ENCODE data around the gene ST3GAL3. TPM values are rescaled to one million over a fixed set of nuclear protein-coding genes. Genes with fewer than 3 reads are reported as not detected.

ST3GAL3 gene
- total RNA-seq, 1 experiment from 2014 or later, result 20.0 TPM

- no peak for TF ChIP-seq CTCF (IDR thresholded peaks at IDR 0.05; ENCODE audit: unreplicated experiment)
- intact Hi-C loops (cut with micrococcal nuclease; ENCODE audit: unreplicated experiment), result no loop called here
- Mint-ChIP-seq H3K9me3 (ENCODE audit: low read depth, unreplicated experiment) (no peaks in the 10 kb centered on the region), H3K27ac (ENCODE audit: unreplicated experiment) (no peak overlapping the region), H3K4me3 (ENCODE audit: low read depth, unreplicated experiment) (no peak overlapping the region), H3K36me3 (ENCODE audit: insufficient read depth, unreplicated experiment) (no peaks in the 10 kb centered on the region), H3K4me1 (ENCODE audit: low read depth, unreplicated experiment) (peaks cover 8% of the 10 kb centered on the region), H3K27me3 (ENCODE audit: unreplicated experiment) (no peaks in the 10 kb centered on the region)
- DNase-seq, result no peak
- CTCF ChIA-PET, result no interaction called here
- no TSS peak for BruUV-seq (replicated peaks)
Observed at GRCh38 chr1:43864111-43865045, 157.0 kb downstream of the ST3GAL3 start.

- Mint-ChIP-seq H3K4me3 (ENCODE audit: low read depth, unreplicated experiment) (no peak overlapping the region), H3K27ac (ENCODE audit: unreplicated experiment) (no peak overlapping the region), H3K9me3 (ENCODE audit: low read depth, unreplicated experiment) (no peaks in the 10 kb centered on the region), H3K36me3 (ENCODE audit: insufficient read depth, unreplicated experiment) (no peaks in the 10 kb centered on the region), H3K4me1 (ENCODE audit: low read depth, unreplicated experiment) (peaks cover 4% of the 10 kb centered on the region), H3K27me3 (ENCODE audit: unreplicated experiment) (no peaks in the 10 kb centered on the region)
- intact Hi-C loops (cut with micrococcal nuclease; ENCODE audit: unreplicated experiment), result no loop called here
- DNase-seq, result no peak
- CTCF ChIA-PET, result interaction anchor here (0.6 kb wide), 1 partner anchor 152 kb away, joined by 7 read pairs; no protein-coding TSS in a partner anchor
- BruUV-seq (replicated peaks), result no TSS peak
- TF ChIP-seq CTCF (IDR thresholded peaks at IDR 0.05; ENCODE audit: unreplicated experiment), result no peak
Observed at GRCh38 chr1:43866201-43866600, 158.9 kb downstream of the ST3GAL3 start.

GRCh38 chr1:43867976-43868740, 160.8 kb downstream of the ST3GAL3 start:
- no peaks in the 10 kb centered on the region for H3K4me1 Mint-ChIP-seq (ENCODE audit: low read depth, unreplicated experiment)
- TF ChIP-seq CTCF (IDR thresholded peaks at IDR 0.05; ENCODE audit: unreplicated experiment), result no peak
- no peak overlapping the region for H3K4me3 Mint-ChIP-seq (ENCODE audit: low read depth, unreplicated experiment)
- no peak overlapping the region for H3K27ac Mint-ChIP-seq (ENCODE audit: unreplicated experiment)
- no peaks in the 10 kb centered on the region for H3K27me3 Mint-ChIP-seq (ENCODE audit: unreplicated experiment)
- no TSS peak for BruUV-seq (replicated peaks)
- no peaks in the 10 kb centered on the region for H3K36me3 Mint-ChIP-seq (ENCODE audit: insufficient read depth, unreplicated experiment)
- intact Hi-C loops (cut with micrococcal nuclease; ENCODE audit: unreplicated experiment), result no loop called here
- CTCF ChIA-PET, result no interaction called here
- no peaks in the 10 kb centered on the region for H3K9me3 Mint-ChIP-seq (ENCODE audit: low read depth, unreplicated experiment)
- no peak for DNase-seq

- Mint-ChIP-seq H3K4me1 (ENCODE audit: low read depth, unreplicated experiment) (no peaks in the 10 kb centered on the region), H3K27me3 (ENCODE audit: unreplicated experiment) (no peaks in the 10 kb centered on the region), H3K9me3 (ENCODE audit: low read depth, unreplicated experiment) (no peaks in the 10 kb centered on the region), H3K27ac (ENCODE audit: unreplicated experiment) (no peak overlapping the region), H3K36me3 (ENCODE audit: insufficient read depth, unreplicated experiment) (no peaks in the 10 kb centered on the region), H3K4me3 (ENCODE audit: low read depth, unreplicated experiment) (no peak overlapping the region)
- BruUV-seq (replicated peaks), result no TSS peak
- CTCF ChIA-PET, result no interaction called here
- DNase-seq, result no peak
- intact Hi-C loops (cut with micrococcal nuclease; ENCODE audit: unreplicated experiment), result no loop called here
- TF ChIP-seq CTCF (IDR thresholded peaks at IDR 0.05; ENCODE audit: unreplicated experiment), result no peak
Observed at GRCh38 chr1:43868741-43869067, 161.4 kb downstream of the ST3GAL3 start.
